Activated CD4-positive, alpha-beta T cell treated with anti-CD3 and anti-CD28 coated beads for 48 hours (primary cell): Measurements from ENCODE around the gene TOR1AIP2.
"Not testable (repeated sequence)": the region's sequence is repeated elsewhere in the genome, so short reads cannot be mapped to it uniquely, and the experiment has no call there.

Source experiments
- DNase-seq: peaks from one replicate; pipeline ENCODE4 v3.0.0-alpha.2; 2020

Gene TOR1AIP2

DNA sequence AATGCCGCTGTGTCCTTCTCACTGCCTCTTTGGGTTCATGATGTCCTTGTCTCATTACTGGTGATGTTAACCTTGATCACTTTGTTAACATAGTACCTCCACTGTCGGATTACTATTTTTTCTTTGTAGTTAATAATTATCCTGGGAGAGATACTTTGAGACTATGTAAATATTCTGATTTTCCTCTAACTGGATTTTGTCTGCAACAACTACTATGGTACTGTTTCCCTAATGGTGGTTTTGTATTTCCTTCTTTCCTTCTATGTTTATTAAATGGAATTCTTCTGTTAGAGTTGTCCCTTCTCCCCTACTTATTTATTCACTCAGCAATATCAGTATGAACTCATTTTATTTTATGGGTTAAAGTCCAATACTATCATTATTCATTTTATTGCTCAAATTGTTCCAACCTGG is 4.2 kb downstream of the TOR1AIP2 start:
- DNase-seq: no peak

DNA sequence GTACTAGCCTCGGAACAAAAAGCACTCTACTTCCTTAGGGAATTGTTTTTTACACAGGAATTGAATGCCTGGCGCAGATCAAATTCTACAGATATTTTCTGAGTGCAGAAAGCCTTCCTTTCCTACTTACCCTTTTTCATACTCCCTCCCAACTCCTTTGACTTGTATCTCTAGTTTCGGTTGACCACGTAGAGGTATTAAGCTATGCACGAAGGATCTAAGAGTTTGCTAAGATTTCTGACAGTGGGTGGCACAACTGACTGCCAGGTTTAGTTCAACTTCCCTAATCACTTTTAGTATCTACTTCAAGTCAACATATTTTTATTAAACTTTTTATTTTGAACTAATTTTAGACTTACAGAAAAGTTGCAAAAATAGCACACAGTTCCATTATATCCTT is 5.0 kb downstream of the TOR1AIP2 start:
- DNase-seq: no peak

DNA sequence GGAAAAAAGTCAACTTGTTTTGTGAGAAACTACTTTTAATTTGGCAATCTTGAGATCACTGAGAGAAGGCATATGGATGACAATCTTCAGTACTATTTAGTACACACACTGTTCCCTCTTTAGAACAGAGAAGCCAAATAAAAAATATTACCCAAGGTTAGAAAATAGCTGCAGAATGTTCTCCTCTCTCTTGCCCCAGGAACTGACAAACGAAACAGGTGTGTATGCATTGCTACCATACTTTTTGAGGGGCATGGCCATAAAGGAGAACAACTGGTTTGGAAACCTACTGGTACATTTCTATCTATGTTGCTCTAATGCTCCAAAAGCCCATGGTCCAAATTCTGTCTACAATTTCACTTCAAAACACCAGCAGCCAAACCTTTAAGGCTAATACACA is 5.7 kb downstream of the TOR1AIP2 start:
- DNase-seq: no peak

DNA sequence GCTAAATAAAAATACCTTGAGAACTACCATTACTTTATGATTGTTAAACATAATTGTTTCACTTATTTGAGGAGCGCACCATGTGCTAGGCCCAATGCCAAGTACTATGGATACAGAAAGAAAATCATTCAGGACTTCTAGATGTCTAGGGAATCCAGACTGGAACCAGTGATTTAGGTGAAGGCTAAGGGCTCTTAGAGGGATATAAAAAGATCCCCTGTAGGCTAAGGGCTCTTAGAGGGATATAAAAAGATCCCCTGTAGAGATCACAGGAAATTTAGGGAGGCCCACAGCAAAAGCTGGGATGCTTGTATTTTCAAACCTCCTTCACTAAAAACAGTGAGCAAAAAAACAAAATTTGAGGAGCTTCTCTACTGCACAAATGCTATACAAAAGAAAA is 6.7 kb downstream of the TOR1AIP2 start:
- DNase-seq: no peak

DNA sequence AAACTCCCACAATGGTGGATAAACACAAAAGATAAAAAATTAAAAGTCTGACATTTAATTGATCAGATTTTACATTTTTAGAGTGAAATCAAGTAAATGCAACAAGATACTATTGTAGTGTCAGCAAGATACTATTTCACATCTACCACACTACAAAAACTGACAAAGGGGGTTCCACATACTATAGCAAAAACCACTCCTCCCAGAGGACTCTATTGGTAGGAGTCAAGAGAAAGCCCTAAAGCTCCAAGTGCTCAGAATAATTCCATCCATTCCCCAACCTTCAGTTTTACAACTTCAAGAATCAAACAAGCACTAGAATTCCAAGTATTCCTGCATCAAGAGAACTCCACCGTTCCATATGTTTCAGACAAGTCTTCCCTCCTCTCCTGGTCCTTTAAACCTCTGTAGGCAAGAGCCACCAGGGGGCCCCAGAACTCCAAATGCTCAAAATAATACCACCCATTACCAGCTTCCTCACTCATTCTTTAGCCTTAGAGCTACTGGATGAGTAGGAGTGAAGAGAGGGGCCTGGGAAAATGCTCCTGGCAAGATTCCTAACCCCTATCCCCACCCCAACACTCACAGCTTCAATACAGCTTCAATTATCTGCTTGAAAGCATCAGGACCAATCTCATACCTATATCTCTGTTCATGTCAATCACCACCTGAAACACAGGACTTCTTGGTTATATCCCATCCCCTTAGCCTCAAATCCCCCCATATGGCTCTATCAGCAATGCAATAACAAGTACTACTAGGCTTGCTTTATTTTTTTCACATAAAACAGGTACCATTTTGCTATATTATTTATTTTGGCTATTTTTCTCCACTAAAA is 9.9 kb downstream of the TOR1AIP2 start:
- peak; percentile 54 for DNase-seq

DNA sequence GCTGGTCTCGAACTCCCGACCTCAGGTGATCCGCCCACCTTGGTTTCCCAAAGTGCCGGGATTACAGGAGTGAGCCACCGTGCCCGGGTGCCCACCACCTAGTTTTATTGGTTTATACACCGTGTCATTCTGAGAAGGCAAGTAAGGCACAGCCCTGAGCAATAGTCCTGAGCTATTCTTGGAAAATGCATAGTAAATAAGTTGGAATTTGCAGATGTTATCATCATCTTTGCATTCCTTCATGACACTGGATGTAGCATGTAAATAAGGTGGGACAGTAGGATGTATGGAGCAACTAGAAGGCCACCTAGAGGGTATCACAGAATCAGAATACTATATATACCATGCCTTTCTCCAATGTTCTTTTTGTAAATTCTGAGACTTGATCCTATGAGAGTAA is 11.0 kb downstream of the TOR1AIP2 start:
- DNase-seq: no peak

DNA sequence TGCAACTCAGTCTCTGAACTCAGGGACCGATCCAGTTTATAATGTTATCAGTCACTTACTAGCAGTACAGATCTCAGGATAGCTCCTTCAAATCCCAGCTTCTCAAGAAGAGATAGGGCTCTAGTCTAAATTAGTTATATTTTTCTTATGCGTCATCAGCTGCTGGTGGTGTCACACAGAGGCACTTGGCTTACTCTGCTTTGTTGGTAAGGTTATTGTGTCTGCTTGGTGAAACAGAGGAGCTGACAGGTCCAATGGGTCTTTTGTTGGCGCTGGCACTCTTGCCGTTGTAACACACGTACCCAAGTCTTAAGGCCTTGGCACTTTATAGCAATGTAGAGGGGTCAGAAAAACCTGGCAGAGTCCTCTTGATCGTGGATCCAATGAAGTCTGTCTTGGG is 12.2 kb downstream of the TOR1AIP2 start:
- no peak for DNase-seq

DNA sequence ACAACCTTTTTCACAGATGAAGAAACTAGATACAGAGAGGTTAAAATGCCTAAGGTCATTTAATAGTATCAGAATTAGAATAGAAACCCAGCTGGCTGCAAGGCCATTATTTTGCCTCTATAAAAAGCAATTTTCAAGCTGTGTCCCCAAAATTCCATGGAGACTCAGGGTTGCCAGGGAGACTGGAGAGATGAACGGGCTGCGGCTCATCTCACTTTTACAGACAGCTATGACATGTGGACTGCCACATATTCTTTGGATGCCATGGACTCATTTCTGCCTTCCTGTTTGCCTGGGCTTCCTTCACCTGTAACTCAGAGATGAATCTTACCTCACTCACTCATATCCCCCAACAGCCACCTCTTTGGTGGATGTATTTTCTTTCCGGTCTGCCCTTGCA is 17.0 kb downstream of the TOR1AIP2 start:
- DNase-seq: no peak

DNA sequence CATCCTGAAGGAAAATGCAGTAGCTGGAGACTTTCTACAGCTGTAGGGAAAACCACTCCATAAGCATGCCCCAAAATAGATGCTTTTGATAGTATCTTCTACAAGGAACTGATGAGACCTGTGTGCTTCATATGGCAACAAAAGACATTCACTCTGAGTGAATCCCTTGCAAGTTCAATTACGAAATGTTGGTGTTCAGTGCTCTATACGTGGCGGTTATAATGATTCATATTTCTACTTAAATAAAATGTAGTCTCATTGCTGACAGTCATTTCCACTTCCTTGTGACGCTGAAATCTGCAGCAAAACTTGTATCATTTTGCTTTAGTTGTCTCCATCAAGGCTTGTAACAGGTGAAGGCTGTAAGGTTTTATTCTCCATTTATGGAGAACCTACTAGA is 20.6 kb downstream of the TOR1AIP2 start:
- no peak for DNase-seq

DNA sequence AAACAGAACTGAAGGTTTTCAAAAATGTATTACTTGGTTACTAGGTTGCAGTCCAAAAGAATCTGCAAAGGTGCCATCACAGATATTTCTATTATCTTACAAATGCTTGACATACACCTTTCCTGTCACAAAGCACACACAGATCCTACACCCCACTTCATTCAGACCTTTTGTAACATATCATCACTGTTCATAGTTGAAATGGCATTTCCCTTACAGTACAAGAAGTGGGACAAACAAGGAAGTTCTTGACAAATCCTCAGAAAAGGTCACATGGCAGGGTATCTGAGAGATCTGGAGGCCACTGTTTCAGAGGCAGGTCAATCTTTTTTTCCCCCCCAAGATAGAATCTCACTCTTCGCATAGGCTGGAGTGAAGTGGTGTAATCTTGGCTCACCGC is 21.3 kb downstream of the TOR1AIP2 start:
- DNase-seq: no peak

DNA sequence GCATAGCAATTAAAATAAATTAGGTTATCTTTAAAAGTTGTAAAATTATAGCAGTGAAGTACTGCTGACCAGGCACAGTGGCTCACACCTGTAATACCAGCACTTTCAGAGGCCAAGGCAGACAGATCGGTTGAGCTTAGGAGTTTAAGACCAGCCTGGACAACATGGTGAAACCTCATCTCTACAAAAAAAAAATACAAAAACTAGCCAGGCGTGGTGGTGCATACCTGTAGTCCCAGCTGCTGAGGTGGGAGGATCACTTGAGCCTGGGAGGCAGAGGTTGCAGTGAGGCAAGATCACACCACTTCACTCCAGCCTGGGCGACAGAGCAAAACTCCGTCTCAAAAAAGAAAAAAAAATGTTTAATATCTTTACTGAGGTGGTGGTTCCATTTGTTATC is 21.8 kb downstream of the TOR1AIP2 start:
- DNase-seq: not testable (repeated sequence)

DNA sequence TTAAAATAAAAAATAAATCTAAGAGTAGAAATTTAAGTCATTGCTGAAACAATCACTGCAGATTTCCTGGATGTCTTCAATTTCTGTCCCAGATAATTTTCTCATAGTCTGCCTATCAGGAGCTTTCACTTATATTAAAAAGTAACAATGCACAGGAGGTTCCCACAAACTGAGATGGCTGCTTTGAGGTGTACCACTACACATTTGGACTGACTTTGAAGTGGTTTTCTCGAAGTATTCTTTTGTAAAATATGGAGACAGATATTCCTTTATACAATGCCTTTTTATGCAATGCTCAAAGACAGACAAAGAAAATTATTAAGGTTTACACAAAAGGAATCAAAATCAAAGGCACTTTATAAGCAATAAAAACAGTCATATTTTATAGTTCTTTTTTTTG is 24.5 kb downstream of the TOR1AIP2 start:
- DNase-seq: no peak

DNA sequence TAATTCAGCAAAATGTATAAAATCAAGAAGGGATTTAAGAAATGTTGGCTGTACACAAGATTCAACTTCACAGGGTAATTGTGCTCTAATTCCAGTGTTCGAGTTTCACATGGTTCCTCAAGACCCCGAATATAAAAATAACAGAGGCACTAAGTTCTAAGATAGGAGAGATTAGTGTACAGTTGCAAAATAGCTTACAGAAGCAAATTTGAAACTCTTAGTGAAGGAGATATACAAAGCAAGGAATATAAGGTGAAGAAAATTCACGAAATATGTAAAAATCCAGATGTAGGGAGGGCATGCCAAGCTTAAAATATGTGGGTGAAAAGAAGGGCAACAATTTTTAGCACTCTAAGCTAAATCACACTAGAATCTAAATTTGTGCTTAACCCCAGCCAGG is 29.4 kb downstream of the TOR1AIP2 start:
- no peak for DNase-seq

DNA sequence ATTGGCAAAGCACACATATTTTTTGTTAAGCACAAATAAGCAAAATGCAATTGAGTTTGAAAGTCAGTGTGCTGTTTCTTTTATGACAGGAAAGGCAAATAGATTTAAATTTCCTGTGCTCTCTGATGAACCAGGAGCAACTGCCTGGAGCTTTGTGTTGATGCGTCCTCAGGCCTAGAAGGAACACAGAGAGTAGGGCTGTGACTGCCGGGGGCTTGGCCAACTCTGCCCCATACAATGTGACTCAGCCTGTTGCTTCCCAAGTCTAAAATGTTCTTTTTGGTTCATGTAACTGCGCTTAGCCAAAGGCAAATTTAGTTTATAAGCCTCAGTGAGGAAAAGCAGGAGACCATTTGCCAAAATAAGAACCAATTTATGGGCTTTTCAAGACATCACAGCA is 37.5 kb downstream of the TOR1AIP2 start:
- no peak for DNase-seq

DNA sequence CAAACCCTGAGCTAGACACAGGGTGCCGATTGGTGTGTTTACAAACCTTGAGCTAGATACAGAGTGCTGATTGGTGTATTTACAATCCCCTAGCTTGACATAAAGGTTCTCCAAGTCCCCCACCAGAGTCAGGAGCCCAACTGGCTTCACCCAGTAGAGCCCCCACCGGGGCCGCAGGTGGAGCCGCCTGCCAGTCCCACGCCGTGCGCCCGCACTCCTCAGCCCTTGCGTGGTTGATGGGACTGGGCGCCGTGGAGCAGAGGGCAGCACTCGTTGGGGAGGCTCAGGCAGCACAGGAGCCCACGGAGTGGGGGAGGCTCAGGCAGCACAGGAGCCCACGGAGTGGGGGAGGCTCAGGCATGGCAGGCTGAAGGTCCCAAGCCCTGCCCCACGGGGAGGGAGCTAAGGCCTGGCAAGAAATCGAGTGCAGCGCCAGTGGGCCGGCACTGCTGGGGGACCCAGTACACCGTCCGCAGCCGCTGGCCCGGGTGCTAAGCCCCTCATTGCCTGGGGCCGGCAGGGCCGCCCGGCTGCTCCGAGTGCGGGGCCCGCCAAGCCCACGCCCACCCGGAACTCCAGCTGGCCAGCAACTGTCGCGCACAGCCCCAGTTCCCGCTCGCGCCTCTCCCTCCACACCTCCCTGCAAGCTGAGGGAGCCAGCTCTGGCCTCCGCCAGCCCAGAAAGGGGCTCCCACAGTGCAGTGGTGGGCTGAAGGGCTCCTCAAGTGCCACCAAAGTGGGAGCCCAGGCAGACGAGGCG is 40.7 kb downstream of the TOR1AIP2 start:
- DNase-seq: not testable (repeated sequence)

DNA sequence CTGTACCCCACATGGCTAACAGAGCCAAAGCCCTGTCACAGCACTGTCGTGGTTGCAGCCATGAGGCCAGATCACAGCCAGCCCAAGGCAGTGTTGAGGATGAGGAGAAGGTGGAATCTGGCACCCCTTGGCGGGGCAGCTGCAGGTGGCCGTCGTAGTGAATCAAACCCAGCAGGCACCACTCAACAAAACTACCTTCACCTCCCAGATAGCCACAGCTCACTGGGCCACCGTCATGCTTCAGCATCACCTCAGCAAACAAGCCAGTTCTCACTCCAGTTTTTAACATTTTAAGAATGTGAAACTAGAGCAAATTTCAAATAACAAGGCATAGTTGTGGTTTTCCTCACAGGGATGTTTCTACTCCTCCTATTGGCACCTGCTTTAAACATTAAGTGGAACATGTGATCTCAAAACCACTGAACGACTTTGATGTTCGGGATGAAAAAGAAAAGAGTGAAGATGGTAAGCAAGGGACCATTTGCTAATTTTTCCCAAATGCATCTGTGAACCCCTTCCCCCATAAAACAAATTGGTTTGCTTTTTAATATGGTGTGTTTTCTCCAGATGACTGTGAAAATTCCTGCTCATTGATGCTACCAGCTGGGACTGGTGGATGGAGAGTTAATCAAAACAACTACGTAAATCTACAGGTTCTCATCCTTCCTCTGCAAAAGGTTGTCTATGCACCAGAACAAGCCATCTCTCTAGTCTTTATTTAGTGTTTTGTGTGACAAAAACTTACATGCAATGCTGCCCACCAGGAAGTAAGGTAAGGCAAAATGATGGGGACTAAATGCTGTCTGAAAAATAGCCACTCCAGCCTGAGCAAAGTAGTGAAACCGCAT is 45.5 kb downstream of the TOR1AIP2 start:
- DNase-seq: peak; percentile 34

DNA sequence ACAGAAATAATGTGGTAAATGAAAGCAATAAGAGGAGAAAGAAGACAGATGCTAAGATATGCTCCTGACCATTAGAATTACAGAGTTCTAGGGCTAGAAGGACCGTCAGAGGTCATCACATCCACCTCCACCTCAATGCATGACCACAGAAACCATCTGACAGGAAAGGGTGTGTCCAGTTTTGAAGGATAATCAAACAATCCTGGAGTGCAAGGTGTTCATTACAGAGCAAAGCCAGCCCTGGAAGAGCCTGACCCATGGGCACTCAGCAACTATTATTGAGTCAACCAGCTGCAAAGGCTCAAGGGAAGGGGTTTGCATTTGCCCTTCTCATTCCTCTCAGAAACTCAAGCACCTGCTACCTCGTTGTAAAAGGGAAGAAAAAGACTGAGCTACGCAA is 46.4 kb downstream of the TOR1AIP2 start:
- no peak for DNase-seq

DNA sequence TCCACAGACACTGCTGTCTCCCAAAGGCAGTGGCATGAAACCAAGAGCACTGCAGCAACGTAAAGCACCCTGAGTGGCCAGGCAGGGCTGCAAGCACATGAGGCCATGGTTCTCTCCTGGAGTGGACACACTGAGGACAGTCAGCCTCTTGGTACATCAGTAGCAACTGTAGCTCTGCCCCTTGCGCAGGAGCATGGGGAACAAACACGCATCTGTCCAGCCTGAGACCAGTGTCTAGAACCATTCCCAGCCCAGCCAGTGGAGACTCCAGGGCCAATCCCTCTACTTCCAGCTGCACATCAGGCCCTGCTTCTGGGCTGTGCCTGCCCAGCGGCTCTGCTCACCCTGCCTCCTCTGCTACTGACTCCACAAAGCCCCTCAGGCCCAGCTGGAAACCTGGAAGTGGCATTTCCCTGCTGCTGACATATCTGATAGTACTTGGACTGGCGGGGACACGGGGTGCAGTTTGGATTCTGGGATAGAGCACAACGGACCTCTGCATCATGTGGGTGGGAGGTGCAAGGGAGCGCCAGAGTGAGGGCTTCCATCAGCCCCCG is 49.0 kb downstream of the TOR1AIP2 start:
- no peak for DNase-seq

DNA sequence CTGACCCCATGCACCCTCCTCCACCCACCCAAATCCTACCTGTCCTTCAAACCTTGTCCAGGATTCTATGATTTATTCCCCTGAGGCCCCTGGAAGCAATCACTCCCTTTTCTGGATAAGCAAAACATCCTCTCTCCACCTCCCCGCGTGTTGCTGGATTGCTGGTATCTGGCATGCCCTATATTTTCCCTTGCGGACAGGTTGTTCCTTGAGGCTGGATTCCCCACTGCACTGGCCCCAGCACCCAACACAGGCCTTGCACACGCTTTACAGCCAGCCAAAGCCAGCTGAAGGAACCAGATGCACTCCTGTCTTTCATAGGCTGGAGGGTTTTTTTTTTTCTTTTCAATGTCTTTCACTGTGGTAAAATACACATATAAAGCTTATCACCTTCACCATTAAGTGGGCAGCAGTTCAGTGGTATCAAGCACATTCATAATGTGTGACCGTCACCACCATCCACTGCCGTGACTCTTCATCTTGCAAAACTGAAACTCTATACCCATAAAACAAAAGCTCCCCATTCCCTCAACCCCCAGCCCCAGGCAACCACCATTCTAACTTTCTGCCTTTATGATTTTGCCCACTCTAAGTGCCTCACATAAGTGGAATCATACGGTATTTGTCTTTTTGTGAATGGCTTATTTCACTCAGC is 50.9 kb downstream of the TOR1AIP2 start:
- DNase-seq: no peak

DNA sequence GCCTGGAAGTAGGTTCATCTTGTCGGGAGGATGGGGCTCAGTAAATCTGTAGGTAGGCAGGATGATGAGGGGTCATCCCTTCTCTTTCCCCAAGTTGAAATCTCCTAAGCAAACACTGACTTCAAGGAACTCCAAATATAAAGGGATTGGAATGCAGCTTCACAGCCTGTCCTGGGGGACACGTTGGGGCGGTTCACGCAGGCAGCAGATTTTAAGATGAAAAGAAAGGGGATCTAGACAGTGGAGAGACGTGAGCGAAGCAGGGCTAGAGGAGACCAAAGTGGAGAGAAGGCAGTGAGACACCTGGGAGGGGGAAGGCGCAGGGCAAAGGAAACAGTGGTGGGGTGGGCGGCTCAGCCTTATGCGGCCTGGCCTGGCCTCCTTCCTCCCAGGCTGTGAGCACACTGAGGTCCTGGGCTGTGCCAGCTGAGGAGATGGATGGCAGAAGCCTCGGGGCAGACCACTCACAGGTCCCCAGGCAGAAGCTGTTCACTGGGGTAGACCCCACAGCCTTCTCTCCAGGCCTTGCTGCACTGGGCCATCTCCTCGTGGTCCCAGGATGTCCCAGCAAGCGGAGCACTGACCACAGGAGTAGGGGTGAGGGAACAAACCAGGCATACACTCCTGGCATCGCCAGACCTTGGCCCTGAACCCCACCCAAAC is 51.7 kb downstream of the TOR1AIP2 start:
- DNase-seq: no peak

DNA sequence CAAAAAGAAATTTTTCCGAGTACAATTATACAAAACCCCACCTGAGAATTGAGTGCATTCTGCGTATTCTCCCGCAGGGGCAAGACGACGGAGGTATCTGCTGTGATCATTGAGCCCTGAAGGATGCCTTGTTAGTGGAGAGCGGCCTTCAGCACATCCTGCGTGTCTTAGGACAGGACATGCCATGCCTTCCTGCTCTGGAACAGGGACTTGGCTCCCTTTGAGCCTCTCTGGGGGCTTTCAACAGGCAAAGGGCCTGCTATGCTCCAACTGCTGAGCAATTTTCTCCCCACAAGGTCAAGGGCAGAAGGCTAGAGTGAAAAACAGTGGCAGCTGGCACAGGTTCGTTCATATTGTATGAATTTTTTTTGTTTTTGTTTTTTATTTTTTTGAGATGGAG is 52.4 kb downstream of the TOR1AIP2 start:
- DNase-seq: no peak

DNA sequence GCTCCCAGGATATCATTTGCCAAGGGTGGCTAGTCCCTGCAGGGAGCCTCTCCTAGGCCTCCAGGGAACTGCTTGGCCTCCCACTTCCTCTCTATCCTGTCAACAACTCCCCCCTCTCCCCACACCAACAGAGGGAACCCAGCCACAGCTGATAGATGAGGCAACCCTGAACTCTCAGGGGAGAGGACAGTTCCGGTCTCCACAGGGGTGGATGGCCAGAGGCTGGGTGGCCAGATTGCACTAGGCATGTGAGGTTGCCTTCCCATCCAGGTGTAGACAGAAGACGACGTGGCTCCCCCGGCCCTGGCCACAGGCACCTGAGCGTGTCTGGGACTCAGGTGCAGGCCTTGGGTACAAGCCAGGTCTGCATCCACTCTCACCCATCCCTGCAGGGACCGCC is 53.3 kb downstream of the TOR1AIP2 start:
- DNase-seq: no peak
